Neutrophil (primary cell): ENCODE results near the gene SCART1.
"Not testable (repeated sequence)": the region's sequence is repeated elsewhere in the genome, so short reads cannot be mapped to it uniquely, and the experiment has no call there.

Experiments used
- H3K27ac ChIP-seq: fragments of 200-600 bp; sonication (generic); 2 replicates; pipeline ENCODE4 v1.5.1; 2016; ENCODE audit warnings: mild to moderate bottlenecking, moderate library complexity
- H3K27me3 ChIP-seq: fragments of 200-600 bp; sonication (generic); 2 replicates; pipeline ENCODE4 v1.6.0; 2016; ENCODE audit warnings: mild to moderate bottlenecking
- H3K36me3 ChIP-seq: fragments of 200-600 bp; sonication (generic); 2 replicates; pipeline ENCODE4 v1.5.1; 2017
- H3K4me1 ChIP-seq, 2 experiments: fragments of 200-600 bp in 1 of 2; sonication (generic) in 1 of 2; 1 replicate in 1 of 2; 2 replicates in 1 of 2; pipeline versions ENCODE4 v1.5.1 to v1.6.1; 2013 to 2016; ENCODE audit warnings: low read depth in 1 of 2, low read length in 1 of 2, mild to moderate bottlenecking in 1 of 2, moderate library complexity in 1 of 2; ENCODE audit not compliant: control insufficient read depth in 1 of 2, insufficient read depth in 1 of 2
- H3K4me3 ChIP-seq, 2 experiments: fragments of 200-600 bp in 1 of 2; sonication (generic) in 1 of 2; 1 replicate in 1 of 2; 2 replicates in 1 of 2; pipeline ENCODE4 v1.5.1; 2013 to 2016; ENCODE audit warnings: low read depth in 1 of 2, low read length in 1 of 2, mild to moderate bottlenecking in 1 of 2, moderate library complexity in 1 of 2
- H3K9me3 ChIP-seq: fragments of 200-600 bp; sonication (generic); 2 replicates; pipeline ENCODE4 v1.5.1; 2016
- CTCF ChIP-seq: fragments of 200-600 bp; sonication (generic); IDR thresholded peaks from 2 replicates; pipeline ENCODE4 v1.5.1; 2016; ENCODE audit warnings: antibody characterized with exemption

Gene SCART1

GRCh38 chr10:133481657-133482056 lies 27.9 kb downstream of the SCART1 start:
- Histone ChIP-seq H3K27ac (no peak overlapping the region), H3K36me3 (no peaks in the 10 kb centered on the region), H3K27me3 (no peaks in the 10 kb centered on the region), H3K4me3 (no peak overlapping the region), H3K4me1 (no peaks in the 10 kb centered on the region), H3K9me3 (no peaks in the 10 kb centered on the region)
- TF ChIP-seq CTCF: no peak

GRCh38 chr10:133484818-133485217 lies 31.1 kb downstream of the SCART1 start:
- Histone ChIP-seq H3K4me3 (no peak overlapping the region), H3K27ac (no peak overlapping the region), H3K4me1 (no peaks in the 10 kb centered on the region), H3K9me3 (peaks cover 10% of the 10 kb centered on the region), H3K27me3 (no peaks in the 10 kb centered on the region), H3K36me3 (no peaks in the 10 kb centered on the region)
- no peak for TF ChIP-seq CTCF

GRCh38 chr10:133487085-133487484 lies 33.3 kb downstream of the SCART1 start:
- Histone ChIP-seq H3K36me3 (no peaks in the 10 kb centered on the region), H3K9me3 (peaks cover 10% of the 10 kb centered on the region), H3K27me3 (no peaks in the 10 kb centered on the region), H3K4me1 (no peaks in the 10 kb centered on the region), H3K4me3 (no peak overlapping the region), H3K27ac (no peak overlapping the region)
- TF ChIP-seq CTCF: no peak

- Histone ChIP-seq H3K27ac (no peak overlapping the region), H3K9me3 (peaks cover 10% of the 10 kb centered on the region), H3K4me3 (no peak overlapping the region), H3K36me3 (no peaks in the 10 kb centered on the region), H3K27me3 (no peaks in the 10 kb centered on the region), H3K4me1 (no peaks in the 10 kb centered on the region)
- no peak for TF ChIP-seq CTCF
Measured at GRCh38 chr10:133488354-133488753, 34.6 kb downstream of the SCART1 start.

- TF ChIP-seq CTCF: no peak
Measured at GRCh38 chr10:133489816-133490588, 36.3 kb downstream of the SCART1 start.

GRCh38 chr10:133493562-133493961 lies 39.8 kb downstream of the SCART1 start:
- H3K4me3 ChIP-seq, H3K4me1 ChIP-seq, H3K36me3 ChIP-seq: not testable (repeated sequence)

More at GRCh38 chr10:133489816-133490588, 36.3 kb downstream of the SCART1 start:
- Histone ChIP-seq H3K27me3 (no peaks in the 10 kb centered on the region), H3K4me1 (no peaks in the 10 kb centered on the region), H3K36me3 (no peaks in the 10 kb centered on the region), H3K4me3 (no peak overlapping the region), H3K9me3 (peaks cover 10% of the 10 kb centered on the region), H3K27ac (no peak overlapping the region)

DNA sequence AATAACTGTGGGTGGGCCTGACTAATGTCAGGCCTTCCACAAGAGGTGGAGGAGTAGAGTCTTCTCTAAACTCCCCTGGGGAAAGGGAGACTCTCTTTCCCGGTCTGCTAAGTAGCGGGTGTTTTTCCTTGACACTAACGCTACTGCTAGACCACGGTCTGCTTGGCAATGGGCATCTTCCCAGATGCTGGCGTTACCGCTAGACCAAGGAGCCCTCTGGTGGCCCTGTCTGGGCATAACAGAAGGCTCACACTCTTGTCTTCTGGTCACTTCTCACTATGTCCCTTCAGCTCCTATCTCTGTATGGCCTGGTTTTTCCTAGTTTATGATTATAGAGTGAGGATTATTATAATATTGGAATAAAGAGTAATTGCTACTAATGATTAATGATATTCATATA lies 43.6 kb downstream of the SCART1 start:
- not testable (repeated sequence) for H3K4me3 ChIP-seq, H3K4me1 ChIP-seq, H3K9me3 ChIP-seq, H3K36me3 ChIP-seq, H3K27me3 ChIP-seq, H3K27ac ChIP-seq

More at GRCh38 chr10:133493562-133493961, 39.8 kb downstream of the SCART1 start:
- H3K27ac ChIP-seq, H3K9me3 ChIP-seq, H3K27me3 ChIP-seq: not testable (repeated sequence)

DNA sequence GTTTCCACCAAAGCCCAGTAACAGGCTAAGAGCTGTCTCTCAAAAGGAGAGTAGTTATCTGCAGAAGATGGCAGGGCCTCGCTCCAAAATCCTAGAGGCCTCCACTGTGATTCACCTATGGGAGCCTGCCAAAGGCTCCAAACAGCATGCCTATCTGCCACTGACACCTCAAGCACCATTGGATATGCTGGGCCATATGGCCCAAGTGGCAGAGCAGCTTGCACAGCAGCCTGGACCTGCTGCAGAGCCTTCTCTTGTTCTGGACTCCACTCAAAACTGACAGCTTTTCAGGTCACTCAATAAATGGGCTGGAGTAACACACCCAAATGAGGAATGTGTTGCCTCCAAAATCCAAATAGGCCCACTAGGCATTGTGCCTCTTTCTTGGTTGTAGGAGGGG lies 45.4 kb downstream of the SCART1 start:
- not testable (repeated sequence) for H3K27me3 ChIP-seq, H3K4me3 ChIP-seq

DNA sequence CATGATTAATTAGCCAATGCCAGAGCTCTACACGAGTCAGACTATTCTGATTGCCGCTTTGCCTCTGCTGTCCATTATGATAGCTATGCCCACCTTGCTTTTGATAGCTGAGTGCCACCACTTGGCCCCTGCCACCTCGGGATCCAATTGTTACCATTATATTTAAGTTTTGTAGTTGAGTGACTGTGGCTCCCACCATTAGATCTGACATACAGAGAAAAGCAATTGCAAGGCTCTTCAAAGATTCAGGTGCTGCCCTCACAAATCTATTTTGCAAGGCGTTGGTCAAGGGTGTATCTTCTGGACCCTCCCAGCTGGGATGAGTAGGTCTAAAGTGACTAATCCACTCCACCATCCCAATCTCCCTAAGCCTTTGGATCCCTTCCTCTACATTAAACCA lies 47.2 kb downstream of the SCART1 start:
- H3K4me1 ChIP-seq: not testable (repeated sequence)

More for the DNA sequence above, 45.4 kb downstream of the SCART1 start:
- H3K36me3 ChIP-seq, H3K27ac ChIP-seq, H3K9me3 ChIP-seq, H3K4me1 ChIP-seq: not testable (repeated sequence)

More for the DNA sequence above, 47.2 kb downstream of the SCART1 start:
- H3K4me3 ChIP-seq, H3K9me3 ChIP-seq, H3K36me3 ChIP-seq, H3K27ac ChIP-seq, H3K27me3 ChIP-seq: not testable (repeated sequence)
